Measurements from ENCODE around the gene SLC30A2.

DNA sequence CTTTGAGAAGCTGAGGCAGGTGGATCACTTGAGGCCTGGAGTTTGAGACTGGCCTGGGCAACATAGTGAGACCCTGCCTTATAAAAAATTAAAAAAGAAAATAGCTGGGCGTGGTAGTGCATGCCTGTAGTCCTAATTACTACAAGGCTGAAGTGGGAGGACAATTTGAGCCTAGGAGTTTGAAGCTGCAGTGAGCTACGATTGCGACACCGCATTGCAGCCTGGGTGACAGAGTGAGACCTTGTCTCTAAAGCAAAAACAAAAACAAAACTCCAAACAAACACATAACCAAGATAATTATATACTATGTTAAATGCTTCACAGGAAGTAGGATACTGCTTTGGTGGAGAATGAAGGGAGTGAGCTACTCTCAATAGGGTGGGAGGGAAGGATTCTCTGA lies 42.7 kb downstream of the SLC30A2 start:
- TF ChIP-seq ZNF664 (tag by site-specific recombination; IDR thresholded peaks at IDR 0.05): no peak
- TF ChIP-seq ZNF785 (tag by site-specific recombination; IDR thresholded peaks at IDR 0.05): no peak
- TF ChIP-seq, protein P1, sequence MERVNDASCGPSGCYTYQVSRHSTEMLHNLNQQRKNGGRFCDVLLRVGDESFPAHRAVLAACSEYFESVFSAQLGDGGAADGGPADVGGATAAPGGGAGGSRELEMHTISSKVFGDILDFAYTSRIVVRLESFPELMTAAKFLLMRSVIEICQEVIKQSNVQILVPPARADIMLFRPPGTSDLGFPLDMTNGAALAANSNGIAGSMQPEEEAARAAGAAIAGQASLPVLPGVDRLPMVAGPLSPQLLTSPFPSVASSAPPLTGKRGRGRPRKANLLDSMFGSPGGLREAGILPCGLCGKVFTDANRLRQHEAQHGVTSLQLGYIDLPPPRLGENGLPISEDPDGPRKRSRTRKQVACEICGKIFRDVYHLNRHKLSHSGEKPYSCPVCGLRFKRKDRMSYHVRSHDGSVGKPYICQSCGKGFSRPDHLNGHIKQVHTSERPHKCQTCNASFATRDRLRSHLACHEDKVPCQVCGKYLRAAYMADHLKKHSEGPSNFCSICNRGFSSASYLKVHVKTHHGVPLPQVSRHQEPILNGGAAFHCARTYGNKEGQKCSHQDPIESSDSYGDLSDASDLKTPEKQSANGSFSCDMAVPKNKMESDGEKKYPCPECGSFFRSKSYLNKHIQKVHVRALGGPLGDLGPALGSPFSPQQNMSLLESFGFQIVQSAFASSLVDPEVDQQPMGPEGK (tag by site-specific recombination; IDR thresholded peaks at IDR 0.05): no peak
- no peak for TF ChIP-seq YY1 (tag by site-specific recombination; IDR thresholded peaks at IDR 0.05)
- no peak for TF ChIP-seq ZFP69B (tag by site-specific recombination; IDR thresholded peaks at IDR 0.05)
- TF ChIP-seq, protein P2, sequence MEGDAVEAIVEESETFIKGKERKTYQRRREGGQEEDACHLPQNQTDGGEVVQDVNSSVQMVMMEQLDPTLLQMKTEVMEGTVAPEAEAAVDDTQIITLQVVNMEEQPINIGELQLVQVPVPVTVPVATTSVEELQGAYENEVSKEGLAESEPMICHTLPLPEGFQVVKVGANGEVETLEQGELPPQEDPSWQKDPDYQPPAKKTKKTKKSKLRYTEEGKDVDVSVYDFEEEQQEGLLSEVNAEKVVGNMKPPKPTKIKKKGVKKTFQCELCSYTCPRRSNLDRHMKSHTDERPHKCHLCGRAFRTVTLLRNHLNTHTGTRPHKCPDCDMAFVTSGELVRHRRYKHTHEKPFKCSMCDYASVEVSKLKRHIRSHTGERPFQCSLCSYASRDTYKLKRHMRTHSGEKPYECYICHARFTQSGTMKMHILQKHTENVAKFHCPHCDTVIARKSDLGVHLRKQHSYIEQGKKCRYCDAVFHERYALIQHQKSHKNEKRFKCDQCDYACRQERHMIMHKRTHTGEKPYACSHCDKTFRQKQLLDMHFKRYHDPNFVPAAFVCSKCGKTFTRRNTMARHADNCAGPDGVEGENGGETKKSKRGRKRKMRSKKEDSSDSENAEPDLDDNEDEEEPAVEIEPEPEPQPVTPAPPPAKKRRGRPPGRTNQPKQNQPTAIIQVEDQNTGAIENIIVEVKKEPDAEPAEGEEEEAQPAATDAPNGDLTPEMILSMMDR (tag by site-specific recombination; IDR thresholded peaks at IDR 0.05): no peak
- TF ChIP-seq ZSCAN30 (tag by site-specific recombination; IDR thresholded peaks at IDR 0.05): no peak
- TF ChIP-seq EGR2 (tag by site-specific recombination; IDR thresholded peaks at IDR 0.05; ENCODE audit: low read depth): no peak
